NB4 (cell line): Measurements from ENCODE around the gene CELSR1.

Experiments used
- DNase-seq: peaks from one replicate; pipeline ENCODE4 v3.0.0; 2010; ENCODE audit warnings: low read depth
- H3K4me3 ChIP-seq: one replicate; pipeline ENCODE4 v1.5.1; 2011; ENCODE audit warnings: mild to moderate bottlenecking, low read depth, low read length, moderate library complexity
- MYC ChIP-seq: IDR thresholded peaks from 2 replicates; pipeline ENCODE4 v1.6.1; 2011; ENCODE audit warnings: low read depth, low read length
- POLR2A ChIP-seq: IDR thresholded peaks from 2 replicates; pipeline ENCODE4 v1.6.1; 2011; ENCODE audit warnings: mild to moderate bottlenecking; ENCODE audit not compliant: insufficient read length; ENCODE audit errors: extremely low read depth
- TF ChIP-seq, protein P1 (sequence below): IDR thresholded peaks from one replicate; pipeline ENCODE4 v1.5.1; 2012; ENCODE audit warnings: low read depth, low read length
- TF ChIP-seq, protein P2 (sequence below): IDR thresholded peaks from 2 replicates; pipeline ENCODE4 v1.6.1; 2011; ENCODE audit warnings: low read depth, low read length

CELSR1 gene

DNA sequence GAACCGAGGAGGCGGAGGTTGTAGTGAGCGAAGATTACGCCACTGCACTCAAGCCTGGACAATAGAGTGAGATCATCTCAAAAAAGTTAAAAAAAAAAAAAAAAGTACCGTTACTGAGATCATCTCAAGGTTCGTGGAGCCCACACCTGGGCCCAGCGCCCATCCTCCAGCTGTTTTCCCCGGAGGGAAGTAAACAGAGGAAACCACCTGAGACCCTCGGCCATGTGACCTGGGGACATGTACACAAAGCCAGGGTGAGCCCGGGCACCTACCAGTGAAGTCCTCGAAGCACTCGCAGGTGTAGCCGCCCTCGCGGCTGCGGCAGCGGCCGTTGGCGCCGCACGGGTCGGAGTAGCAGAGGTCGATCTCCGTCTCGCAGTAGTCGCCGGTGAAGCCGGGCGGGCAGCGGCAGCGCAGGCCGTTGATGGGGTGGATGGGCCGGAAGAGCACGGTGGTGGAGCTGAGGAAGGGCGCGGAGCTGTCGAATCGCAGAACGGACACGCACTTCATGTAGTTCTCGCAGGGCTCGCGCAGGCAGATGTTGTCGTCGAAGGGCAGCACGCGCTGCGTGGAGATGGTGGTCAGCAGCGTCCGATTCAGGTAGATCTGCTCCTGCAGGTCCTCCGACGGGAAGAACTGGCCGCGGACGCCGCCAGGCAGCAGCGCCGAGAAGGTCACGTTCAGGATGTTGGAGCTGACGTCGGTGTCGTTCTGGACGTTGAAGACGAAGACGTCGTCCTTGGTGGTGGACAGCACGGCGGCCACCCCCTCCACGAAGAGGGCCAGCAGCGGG is 73.8 kb downstream of the CELSR1 start:
- TF ChIP-seq, protein P1, sequence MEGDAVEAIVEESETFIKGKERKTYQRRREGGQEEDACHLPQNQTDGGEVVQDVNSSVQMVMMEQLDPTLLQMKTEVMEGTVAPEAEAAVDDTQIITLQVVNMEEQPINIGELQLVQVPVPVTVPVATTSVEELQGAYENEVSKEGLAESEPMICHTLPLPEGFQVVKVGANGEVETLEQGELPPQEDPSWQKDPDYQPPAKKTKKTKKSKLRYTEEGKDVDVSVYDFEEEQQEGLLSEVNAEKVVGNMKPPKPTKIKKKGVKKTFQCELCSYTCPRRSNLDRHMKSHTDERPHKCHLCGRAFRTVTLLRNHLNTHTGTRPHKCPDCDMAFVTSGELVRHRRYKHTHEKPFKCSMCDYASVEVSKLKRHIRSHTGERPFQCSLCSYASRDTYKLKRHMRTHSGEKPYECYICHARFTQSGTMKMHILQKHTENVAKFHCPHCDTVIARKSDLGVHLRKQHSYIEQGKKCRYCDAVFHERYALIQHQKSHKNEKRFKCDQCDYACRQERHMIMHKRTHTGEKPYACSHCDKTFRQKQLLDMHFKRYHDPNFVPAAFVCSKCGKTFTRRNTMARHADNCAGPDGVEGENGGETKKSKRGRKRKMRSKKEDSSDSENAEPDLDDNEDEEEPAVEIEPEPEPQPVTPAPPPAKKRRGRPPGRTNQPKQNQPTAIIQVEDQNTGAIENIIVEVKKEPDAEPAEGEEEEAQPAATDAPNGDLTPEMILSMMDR = no peak
- TF ChIP-seq, protein P2, sequence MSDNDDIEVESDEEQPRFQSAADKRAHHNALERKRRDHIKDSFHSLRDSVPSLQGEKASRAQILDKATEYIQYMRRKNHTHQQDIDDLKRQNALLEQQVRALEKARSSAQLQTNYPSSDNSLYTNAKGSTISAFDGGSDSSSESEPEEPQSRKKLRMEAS = no peak
- TF ChIP-seq MYC (no peak), POLR2A (no peak)
- no peak overlapping the region for H3K4me3 ChIP-seq
- DNase-seq = no peak

DNA sequence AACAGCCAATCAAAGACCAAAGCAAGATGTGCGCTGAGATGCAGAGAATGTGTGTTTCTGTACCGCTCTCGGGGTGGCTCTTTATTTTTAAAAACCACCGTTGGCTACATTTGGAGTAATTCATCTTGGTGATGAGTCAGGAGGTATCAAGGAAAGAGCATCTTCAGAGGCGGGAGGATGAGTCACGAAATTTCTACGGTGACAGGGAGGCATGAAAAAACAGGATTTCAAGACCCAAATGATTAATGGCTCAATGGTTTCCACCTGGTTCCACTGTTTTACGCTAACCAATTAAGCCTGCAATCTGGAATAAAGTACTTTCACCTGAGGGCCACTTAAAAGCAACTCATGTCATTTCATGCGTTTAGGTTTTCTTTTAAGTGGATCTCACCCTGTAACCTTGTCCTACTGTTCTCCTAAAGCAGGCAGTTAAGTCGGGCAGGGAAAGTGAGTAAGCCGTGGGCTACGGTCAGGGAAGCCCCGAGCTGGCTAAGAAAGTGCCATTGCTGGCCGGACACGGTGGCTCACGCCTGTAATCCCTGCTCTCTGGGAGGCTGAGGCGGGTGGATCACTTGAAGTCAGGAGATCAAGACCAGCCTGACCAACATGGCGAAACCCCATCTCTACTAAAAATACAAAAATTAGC is 74.6 kb downstream of the CELSR1 start:
- TF ChIP-seq, protein P1 = no peak
- TF ChIP-seq MYC = no peak
- TF ChIP-seq, protein P2 = no peak
- TF ChIP-seq POLR2A = no peak
- no peak overlapping the region for H3K4me3 ChIP-seq
- no peak for DNase-seq

DNA sequence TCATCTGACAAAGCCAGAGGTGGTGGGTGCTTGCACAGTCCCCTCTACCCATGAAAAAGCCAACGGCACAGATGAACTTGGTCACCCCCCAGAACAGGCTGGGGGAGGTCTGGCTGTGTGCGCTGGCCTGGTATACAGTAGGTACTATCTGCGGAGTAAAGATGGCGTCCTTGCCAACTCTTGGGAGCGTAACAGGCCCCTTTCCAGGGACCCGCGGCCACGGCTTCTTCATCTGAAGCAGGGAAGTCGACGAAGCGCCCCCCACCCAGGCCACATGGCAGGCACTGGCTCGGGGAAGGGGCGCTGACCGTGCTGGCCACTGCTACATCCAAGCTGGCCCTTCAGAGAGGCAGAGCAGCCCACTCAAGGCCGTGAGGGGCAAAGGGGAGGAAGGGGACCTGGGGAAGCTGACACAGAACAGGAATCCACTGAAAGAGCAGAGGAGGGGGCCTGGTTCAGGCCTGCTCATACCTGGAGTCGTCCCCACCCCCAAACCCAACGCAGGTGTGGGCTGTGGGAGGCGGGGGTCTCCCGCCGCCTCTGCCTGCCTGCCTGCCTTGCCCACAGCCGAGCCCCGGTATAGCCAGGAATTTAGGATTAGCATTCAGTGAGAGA is 75.7 kb downstream of the CELSR1 start:
- TF ChIP-seq, protein P2 = no peak
- TF ChIP-seq, protein P1 = no peak
- TF ChIP-seq MYC (no peak), POLR2A (no peak)
- H3K4me3 ChIP-seq = no peak overlapping the region
- no peak for DNase-seq

DNA sequence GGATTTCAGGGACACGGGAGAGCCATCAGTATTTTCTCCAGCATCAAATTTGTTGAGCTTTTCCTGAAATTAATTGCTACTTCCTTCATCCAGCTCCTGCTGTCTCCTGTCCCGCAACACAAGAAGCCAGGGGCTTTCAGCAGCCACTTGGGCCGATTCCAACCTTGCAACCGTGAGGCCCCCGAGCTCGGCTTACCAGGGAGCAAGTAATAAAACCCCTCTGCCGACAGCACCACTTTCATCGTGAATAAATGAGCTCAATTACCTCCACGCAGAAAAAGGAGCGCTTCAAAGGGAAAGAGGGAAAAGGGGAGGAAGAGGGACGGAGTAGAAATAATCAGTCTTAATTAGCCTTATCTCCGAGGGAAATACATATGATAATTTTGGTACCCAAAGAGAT is 76.6 kb downstream of the CELSR1 start:
- H3K4me3 ChIP-seq = no peak overlapping the region
- no peak for DNase-seq
- TF ChIP-seq, protein P2 = no peak
- TF ChIP-seq POLR2A (no peak), MYC (no peak)
- TF ChIP-seq, protein P1 = no peak

DNA sequence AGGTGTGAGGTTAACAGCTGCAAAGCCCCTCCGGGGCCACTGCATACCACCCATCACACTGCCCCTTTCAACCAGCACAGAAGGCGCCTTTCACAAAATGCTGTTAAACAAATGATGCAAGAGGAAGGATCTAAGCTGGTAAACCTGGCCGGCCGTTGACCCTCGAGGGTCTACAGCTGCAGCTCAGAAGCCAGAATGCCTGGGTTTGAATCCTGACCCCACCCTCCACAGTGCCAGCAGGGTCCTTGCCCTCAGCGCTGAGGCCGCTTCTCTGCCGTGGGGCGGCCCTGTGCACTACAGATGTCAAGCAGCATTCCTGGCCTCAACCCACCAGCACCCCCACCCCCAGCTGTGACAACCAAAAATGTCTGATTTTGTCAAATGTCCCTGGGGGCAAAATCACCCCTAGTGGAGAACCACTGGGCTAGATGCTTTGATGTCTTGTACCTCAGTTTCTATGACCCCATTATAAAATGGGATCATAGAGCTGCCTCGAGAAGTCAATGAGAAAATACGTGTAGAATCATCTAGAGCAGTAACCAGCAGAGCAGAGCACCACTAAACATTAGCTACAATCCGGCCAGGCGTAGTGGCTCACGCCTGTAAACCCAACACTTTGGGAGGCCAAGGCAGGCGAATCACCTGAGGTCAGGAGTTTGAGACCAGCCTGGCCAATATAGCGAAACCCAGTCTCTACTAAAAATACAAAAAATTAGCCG is 77.9 kb downstream of the CELSR1 start:
- no peak for DNase-seq
- H3K4me3 ChIP-seq = no peak overlapping the region
- TF ChIP-seq POLR2A (no peak), MYC (no peak)
- TF ChIP-seq, protein P2 = no peak
- TF ChIP-seq, protein P1 = no peak
